Ishikawa (cell line): ENCODE data around the gene INKA1.

ENCODE experiments used
- CREB1 ChIP-seq: IDR thresholded peaks from 2 replicates; pipeline ENCODE4 v1.6.1; 2012; ENCODE audit warnings: low read depth
- FOXM1 ChIP-seq: IDR thresholded peaks from 2 replicates; pipeline ENCODE4 v1.6.1; 2012; ENCODE audit warnings: low read depth, borderline replicate concordance
- MAX ChIP-seq: IDR thresholded peaks from 2 replicates; pipeline ENCODE4 v1.6.1; 2012
- RAD21 ChIP-seq: IDR thresholded peaks from 2 replicates; pipeline ENCODE4 v1.6.1; 2012; ENCODE audit warnings: low read depth
- REST ChIP-seq: IDR thresholded peaks from 2 replicates; pipeline ENCODE4 v1.6.1; 2012; ENCODE audit warnings: low read depth, mild to moderate bottlenecking
- TCF12 ChIP-seq: IDR thresholded peaks from 2 replicates; pipeline ENCODE4 v1.6.1; 2012; ENCODE audit warnings: low read depth

GRCh38 chr3:49756036-49756435 lies 47.0 kb upstream of the INKA1 start:
- no peak for TF ChIP-seq MAX
- TF ChIP-seq RAD21 = no peak
- TF ChIP-seq CREB1 = no peak
- TF ChIP-seq FOXM1 = no peak
- no peak for TF ChIP-seq TCF12
- no peak for TF ChIP-seq REST
